PC-3 (cell line): ENCODE results near the gene SGO1.

Experiments
- EZH2 ChIP-seq: fragments of 300-600 bp; sonication (generic); IDR thresholded peaks from one replicate; pipeline ENCODE4 v1.6.1; 2017; ENCODE audit warnings: antibody characterized with exemption, mild to moderate bottlenecking, low read length; ENCODE audit not compliant: unreplicated experiment
- EZH2phosphoT487 ChIP-seq: fragments of 300-600 bp; sonication (generic); IDR thresholded peaks from 2 replicates; pipeline ENCODE4 v1.6.1; 2018; ENCODE audit warnings: mild to moderate bottlenecking, antibody characterized with exemption, low read length, borderline replicate concordance
- TF ChIP-seq, protein P1 (sequence below): fragments of 300-600 bp; sonication (generic); conservative IDR thresholded peaks from 2 replicates; pipeline ENCODE4 v1.5.1; 2017; ENCODE audit warnings: antibody characterized with exemption, low read depth, mild to moderate bottlenecking, low read length

DNA sequence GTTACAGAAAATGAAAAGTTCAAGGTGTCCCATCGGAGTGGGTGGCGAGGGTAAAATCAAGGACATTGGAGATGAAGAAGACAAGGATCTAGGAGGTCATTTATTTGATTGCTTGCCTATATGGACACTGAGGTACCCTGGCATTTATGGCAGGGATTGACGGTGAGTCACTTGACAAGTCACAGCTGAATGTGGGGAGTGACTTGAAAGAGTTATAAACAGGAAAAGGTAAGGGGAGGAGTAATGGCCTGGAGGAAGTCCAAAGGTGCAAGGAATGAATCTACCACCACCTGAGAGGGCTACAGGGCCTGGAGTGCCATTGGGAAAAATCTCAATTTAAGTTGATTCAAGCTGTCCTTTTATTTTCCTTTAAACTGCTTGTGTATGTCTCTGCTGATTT lies 11.8 kb upstream of the SGO1 start:
- TF ChIP-seq, protein P1, sequence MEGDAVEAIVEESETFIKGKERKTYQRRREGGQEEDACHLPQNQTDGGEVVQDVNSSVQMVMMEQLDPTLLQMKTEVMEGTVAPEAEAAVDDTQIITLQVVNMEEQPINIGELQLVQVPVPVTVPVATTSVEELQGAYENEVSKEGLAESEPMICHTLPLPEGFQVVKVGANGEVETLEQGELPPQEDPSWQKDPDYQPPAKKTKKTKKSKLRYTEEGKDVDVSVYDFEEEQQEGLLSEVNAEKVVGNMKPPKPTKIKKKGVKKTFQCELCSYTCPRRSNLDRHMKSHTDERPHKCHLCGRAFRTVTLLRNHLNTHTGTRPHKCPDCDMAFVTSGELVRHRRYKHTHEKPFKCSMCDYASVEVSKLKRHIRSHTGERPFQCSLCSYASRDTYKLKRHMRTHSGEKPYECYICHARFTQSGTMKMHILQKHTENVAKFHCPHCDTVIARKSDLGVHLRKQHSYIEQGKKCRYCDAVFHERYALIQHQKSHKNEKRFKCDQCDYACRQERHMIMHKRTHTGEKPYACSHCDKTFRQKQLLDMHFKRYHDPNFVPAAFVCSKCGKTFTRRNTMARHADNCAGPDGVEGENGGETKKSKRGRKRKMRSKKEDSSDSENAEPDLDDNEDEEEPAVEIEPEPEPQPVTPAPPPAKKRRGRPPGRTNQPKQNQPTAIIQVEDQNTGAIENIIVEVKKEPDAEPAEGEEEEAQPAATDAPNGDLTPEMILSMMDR = no peak
- no peak for TF ChIP-seq EZH2phosphoT487
- no peak for TF ChIP-seq EZH2
